Retinal pigment epithelial cell (primary cell): ENCODE data around the gene NUDT14.
A peak's percentile ranks its signal among the peaks of the same experiment; 100 is the strongest.

Experiments used
- DNase-seq: peaks from one replicate; pipeline ENCODE4 v3.0.0-alpha.2; 2010; ENCODE audit warnings: low read depth
- H3K4me3 ChIP-seq: 2 replicates; pipeline ENCODE4 v1.5.1; 2011; ENCODE audit warnings: mild to moderate bottlenecking, low read length, control low read depth, moderate library complexity
- TF ChIP-seq, protein P1 (sequence below): conservative IDR thresholded peaks from 2 replicates; pipeline ENCODE4 v1.5.1; 2011; ENCODE audit warnings: low read depth, low read length, control low read depth, inconsistent platforms

Gene NUDT14

DNA sequence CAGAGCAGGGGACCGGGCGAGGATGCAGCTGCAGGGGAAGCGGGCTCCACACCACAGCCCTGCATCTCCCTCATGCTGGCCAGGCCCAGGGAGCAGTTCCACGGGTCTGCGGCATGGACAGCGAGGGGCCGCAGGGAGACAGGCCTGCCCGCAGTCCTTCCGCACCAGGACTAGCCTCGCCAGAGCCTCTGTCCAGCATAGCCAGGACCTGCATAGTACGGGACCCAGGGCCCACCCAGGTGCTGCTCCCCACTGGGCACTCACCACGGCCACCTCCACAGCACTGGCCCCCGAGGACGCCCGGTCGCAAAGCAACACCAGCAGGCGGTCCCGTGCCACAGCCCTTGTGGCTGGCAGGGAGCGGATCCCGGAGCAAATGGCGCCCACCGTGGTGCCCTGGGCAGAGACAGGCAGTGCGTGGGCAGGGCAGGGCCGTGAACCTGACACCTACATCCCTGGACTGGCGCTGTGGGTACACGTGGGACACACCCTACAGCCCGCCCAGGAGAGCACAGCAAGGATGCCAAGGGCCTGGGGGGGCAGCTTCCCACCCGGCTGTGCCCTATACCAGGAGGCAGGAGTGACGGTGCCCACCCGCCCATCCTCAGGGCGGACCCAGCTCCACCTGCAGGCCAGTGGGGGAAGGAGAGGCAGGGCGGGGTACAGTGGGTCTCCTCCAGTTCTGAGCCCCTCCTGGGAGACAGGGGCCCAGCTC is 36.3 kb downstream of the NUDT14 start:
- TF ChIP-seq, protein P1, sequence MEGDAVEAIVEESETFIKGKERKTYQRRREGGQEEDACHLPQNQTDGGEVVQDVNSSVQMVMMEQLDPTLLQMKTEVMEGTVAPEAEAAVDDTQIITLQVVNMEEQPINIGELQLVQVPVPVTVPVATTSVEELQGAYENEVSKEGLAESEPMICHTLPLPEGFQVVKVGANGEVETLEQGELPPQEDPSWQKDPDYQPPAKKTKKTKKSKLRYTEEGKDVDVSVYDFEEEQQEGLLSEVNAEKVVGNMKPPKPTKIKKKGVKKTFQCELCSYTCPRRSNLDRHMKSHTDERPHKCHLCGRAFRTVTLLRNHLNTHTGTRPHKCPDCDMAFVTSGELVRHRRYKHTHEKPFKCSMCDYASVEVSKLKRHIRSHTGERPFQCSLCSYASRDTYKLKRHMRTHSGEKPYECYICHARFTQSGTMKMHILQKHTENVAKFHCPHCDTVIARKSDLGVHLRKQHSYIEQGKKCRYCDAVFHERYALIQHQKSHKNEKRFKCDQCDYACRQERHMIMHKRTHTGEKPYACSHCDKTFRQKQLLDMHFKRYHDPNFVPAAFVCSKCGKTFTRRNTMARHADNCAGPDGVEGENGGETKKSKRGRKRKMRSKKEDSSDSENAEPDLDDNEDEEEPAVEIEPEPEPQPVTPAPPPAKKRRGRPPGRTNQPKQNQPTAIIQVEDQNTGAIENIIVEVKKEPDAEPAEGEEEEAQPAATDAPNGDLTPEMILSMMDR = peak; percentile 26
- DNase-seq = no peak
- H3K4me3 ChIP-seq = no peak overlapping the region

DNA sequence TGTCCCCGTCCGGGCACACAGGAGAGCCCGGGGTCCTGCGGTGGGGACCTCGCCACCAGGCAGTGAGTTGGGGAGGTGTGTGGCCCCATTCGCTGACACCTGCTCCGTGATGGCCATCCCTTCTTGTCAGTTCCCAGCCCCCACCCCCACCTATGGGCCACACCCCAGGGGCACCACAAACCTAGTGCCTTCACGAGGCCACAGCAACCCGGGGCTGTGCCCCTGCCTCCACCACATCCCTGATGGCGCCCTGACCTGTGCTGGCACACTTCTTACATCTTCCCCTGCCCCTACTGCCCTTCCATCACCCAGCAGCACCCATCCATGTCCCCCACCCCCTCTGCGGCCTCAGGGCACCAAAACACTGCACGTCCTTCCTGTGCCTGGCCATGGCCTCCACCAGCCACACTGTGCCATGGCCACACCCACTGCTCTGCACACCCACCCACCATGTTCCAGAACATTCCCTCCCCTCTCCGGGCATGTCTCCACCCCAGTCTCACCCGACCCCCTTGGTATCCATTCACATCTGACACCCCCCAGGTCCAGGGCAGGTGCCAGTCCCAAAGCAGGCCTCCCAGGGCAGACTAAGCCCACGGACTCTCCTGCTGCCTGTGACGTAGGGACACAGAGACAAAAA is 37.0 kb downstream of the NUDT14 start:
- TF ChIP-seq, protein P1 = no peak
- H3K4me3 ChIP-seq = no peak overlapping the region
- no peak for DNase-seq

DNA sequence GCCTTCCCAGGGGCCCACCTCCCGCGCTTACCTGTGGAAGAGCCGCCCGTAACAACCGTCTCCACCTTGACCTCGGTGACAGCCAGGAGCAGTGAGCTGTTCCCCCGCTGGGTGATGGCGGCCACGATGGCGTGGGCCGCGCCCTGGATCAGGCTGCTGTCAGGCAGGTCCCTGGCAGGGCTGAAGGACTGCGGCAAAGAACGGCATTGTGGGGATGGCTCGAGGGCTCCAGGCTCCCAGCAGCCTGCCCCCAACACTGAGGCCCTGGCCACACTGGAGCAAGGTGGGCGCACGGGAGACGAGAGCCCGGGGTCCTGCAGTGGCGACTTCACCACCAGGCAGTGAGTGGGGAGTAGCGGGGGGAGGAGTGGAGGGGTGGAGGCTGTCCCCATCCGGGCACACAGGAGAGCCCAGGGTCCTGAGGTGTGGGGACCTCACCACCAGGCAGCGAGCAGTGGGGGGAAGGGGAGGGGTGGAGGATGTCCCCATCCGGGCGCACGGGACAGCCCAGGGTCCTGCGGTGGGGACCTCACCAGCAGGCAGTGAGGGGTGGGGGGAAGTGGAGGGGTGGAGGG is 37.6 kb downstream of the NUDT14 start:
- no peak for DNase-seq
- TF ChIP-seq, protein P1 = no peak
- H3K4me3 ChIP-seq = no peak overlapping the region

DNA sequence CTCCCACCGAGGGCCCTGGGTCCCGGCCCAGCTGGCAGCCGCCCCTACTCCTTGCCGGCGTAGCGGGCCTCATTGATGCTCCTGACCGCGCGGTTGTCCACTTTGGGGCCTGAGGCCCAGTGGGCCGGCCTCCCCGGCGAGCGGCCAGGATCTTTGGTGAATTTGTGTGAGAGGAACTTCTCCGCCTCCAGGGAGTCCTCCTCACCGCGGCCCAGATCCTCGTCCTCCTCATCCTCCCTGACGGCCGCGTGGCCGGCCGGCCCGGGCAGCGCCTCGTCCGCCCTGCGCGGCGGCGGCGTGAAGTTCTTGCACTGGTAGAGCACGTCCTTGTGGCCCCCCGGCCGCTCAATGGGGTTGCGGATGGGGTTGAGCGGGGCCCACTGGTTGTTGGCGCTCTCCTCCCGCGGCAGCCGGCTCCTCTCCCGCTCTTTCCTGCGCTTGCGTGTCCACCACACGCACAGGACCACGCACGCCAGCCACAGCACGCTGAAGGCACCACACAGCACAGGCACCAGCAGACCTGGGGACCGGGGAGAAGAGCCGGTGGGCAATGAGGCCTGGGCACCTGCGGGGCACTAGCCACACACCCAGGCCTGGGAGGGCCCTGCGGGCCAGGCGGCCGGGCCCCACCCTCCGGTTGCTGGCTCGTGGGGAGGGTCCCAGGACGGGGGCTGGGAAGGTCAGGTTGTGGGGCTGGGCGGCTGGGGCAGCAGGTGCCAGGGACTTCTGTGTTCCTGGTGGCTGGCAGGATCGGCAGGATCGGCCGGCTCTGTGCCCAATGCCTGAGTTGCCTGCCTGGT is 38.3 kb downstream of the NUDT14 start:
- TF ChIP-seq, protein P1 = no peak
- no peak for DNase-seq
- H3K4me3 ChIP-seq = no peak overlapping the region

DNA sequence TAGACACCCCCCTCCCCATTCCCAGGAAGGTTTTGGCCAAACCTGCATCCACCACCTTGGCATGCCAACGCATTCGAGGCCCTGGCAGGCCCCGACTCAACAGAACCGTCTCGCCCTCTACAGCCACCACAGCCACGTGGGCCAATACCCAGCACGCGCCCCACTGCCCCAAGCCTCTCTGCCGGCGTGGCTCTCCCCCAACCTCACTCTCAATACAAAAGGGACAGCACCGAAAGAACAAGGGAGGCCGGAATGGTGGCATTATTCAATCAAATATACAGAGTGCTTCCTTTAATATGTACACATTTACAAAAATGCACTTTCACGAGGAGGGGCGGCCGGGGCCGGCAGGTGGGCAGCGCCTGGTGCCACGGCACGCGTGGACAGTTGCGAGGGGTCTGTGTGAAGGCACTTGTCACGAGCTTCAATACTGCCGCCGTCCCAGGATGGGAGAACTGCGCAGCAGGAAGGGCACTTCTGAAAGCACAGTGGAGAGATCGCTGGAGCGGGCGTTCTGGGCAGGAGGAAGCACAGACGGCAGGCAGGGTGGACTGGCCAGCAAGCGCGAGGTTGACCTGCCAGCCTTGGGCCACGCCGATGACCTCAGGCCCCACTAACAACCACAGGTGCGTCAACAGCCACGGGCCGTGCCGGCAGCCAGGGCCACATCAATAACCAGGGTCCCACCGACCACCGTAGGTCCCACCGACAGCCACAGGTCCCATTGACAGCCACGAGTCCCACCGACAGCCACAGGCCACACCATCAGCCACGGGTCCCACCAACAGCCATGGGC is 39.4 kb downstream of the NUDT14 start:
- DNase-seq = no peak
- TF ChIP-seq, protein P1 = no peak
- no peak overlapping the region for H3K4me3 ChIP-seq

DNA sequence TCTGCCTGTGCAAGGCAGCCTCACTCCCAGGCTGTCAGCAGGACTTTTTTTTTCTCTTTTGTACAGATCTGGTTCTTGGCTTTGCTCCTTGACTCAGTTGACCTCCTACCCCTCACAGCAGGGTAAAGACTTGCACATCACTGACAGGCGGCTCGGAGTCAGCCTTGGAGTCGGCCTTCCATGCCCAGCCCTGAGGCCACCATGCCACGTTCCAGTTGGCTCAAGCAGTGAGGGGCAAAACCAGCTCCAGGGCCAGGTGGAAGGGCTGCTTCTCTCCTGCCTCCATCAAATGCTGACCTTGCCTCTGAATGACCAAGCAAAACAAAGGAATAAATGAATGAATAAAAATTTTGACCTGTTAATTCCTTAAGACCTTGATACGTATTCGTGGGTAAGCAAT is 40.1 kb downstream of the NUDT14 start:
- no peak overlapping the region for H3K4me3 ChIP-seq
- TF ChIP-seq, protein P1 = no peak
- no peak for DNase-seq
